ENCODE data around the gene EXOC4.

The EXOC4 gene

DNA sequence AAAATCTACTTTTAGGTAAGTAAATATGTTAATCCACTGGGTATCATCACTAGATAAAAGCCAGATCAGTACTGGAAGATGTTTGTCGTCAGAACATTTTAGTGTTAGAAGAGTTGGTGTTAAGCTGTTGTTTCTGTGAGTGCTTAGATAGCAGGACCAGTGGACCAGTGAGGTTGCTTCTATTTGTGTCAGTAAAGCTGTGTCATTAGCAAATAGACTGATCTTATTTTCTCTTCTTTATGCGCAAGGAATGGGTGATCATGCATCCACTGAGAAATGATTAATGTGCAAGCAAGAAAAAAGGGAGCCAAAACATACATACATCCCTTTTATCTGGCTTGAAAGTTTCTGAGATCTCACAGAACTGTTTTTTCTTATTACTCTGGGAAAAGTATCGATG, 42.6 kb downstream of the EXOC4 start:
- no peaks in the 10 kb centered on the region for H3K9me3 ChIP-seq (ENCODE audit: control insufficient read depth, insufficient read depth, low read length)
- H3K4me1 ChIP-seq (ENCODE audit: control insufficient read depth, low read length) = no peaks in the 10 kb centered on the region
- no peak overlapping the region for H3K27ac ChIP-seq (ENCODE audit: low read depth, low read length)
- H4K20me1 ChIP-seq (ENCODE audit: control insufficient read depth, insufficient read depth, low read depth, low read length) = no peaks in the 10 kb centered on the region
- H3K4me2 ChIP-seq (ENCODE audit: low read length) = no peak overlapping the region
- no peaks in the 10 kb centered on the region for H3K9me2 ChIP-seq (replicated peaks; ENCODE audit: control insufficient read depth, low read length)
- H3K4me3 ChIP-seq (ENCODE audit: low read length) = no peak overlapping the region
- H3K27me3 ChIP-seq (ENCODE audit: control insufficient read depth, low read length) = no peaks in the 10 kb centered on the region
- H3K79me2 ChIP-seq (ENCODE audit: control insufficient read depth, low read length) = peaks cover 11% of the 10 kb centered on the region
- peaks cover 26% of the 10 kb centered on the region for H3K36me3 ChIP-seq (ENCODE audit: control insufficient read depth, low read length)
- TF ChIP-seq, protein P1, sequence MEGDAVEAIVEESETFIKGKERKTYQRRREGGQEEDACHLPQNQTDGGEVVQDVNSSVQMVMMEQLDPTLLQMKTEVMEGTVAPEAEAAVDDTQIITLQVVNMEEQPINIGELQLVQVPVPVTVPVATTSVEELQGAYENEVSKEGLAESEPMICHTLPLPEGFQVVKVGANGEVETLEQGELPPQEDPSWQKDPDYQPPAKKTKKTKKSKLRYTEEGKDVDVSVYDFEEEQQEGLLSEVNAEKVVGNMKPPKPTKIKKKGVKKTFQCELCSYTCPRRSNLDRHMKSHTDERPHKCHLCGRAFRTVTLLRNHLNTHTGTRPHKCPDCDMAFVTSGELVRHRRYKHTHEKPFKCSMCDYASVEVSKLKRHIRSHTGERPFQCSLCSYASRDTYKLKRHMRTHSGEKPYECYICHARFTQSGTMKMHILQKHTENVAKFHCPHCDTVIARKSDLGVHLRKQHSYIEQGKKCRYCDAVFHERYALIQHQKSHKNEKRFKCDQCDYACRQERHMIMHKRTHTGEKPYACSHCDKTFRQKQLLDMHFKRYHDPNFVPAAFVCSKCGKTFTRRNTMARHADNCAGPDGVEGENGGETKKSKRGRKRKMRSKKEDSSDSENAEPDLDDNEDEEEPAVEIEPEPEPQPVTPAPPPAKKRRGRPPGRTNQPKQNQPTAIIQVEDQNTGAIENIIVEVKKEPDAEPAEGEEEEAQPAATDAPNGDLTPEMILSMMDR (IDR thresholded peaks at IDR 0.05; ENCODE audit: low read depth, low read length, poor library complexity, severe bottlenecking) = no peak
- no peak for TF ChIP-seq EZH2phosphoT487 (IDR thresholded peaks at IDR 0.05; ENCODE audit: borderline replicate concordance, low read length)
- H3F3A ChIP-seq (ENCODE audit: control insufficient read depth, insufficient read depth) = no peaks in the 10 kb centered on the region

DNA sequence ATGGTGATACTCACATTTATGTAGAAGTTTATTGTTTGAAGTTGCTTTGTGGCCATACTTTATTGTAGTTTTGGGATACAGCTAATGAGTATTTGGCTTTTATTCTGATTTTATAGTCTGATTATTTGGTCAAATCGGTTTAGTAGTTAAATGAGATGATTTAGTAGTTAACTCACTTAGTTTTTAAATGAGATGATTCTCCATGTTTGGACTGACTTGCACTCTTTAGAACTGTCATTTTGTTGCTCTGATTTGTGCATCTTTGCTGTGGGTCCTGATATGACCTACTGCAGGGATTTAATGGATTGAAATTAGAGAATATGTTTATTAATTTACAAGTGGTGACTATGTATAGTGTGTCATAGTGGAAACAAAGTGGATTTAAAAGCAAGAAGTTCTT, 44.2 kb downstream of the EXOC4 start:
- no peaks in the 10 kb centered on the region for H3F3A ChIP-seq (ENCODE audit: control insufficient read depth, insufficient read depth)
- H3K4me1 ChIP-seq (ENCODE audit: control insufficient read depth, low read length) = no peaks in the 10 kb centered on the region
- no peak overlapping the region for H3K4me2 ChIP-seq (ENCODE audit: low read length)
- TF ChIP-seq, protein P1 (IDR thresholded peaks at IDR 0.05; ENCODE audit: low read depth, low read length, poor library complexity, severe bottlenecking) = no peak
- TF ChIP-seq EZH2phosphoT487 (IDR thresholded peaks at IDR 0.05; ENCODE audit: borderline replicate concordance, low read length) = no peak
- H4K20me1 ChIP-seq (ENCODE audit: control insufficient read depth, insufficient read depth, low read depth, low read length) = no peaks in the 10 kb centered on the region
- no peak overlapping the region for H3K27ac ChIP-seq (ENCODE audit: low read depth, low read length)
- no peak overlapping the region for H3K4me3 ChIP-seq (ENCODE audit: low read length)
- H3K9me2 ChIP-seq (replicated peaks; ENCODE audit: control insufficient read depth, low read length) = no peaks in the 10 kb centered on the region
- H3K36me3 ChIP-seq (ENCODE audit: control insufficient read depth, low read length) = peaks cover 15% of the 10 kb centered on the region
- H3K9me3 ChIP-seq (ENCODE audit: control insufficient read depth, insufficient read depth, low read length) = no peaks in the 10 kb centered on the region
- no peaks in the 10 kb centered on the region for H3K27me3 ChIP-seq (ENCODE audit: control insufficient read depth, low read length)
- peaks cover 11% of the 10 kb centered on the region for H3K79me2 ChIP-seq (ENCODE audit: control insufficient read depth, low read length)

DNA sequence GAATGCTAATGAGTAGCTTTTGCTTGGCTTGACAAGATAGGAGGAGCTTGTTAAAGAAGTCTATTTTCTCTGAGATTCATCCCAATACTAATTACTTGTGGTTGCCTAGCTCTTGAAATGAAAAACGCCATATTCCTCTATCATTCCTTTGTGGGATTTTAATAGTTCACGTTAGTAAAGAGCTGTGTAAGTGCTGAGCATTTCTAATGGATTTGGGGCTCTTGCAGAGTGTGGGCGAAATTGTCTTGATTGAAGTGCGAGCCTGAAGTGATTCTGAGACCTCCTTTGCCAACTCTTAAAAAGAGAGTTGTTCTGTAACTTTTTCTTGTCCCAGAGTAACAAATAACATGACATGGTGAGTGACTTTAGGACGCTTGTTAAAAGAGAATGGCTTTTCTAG, 45.2 kb downstream of the EXOC4 start:
- no peaks in the 10 kb centered on the region for H4K20me1 ChIP-seq (ENCODE audit: control insufficient read depth, insufficient read depth, low read depth, low read length)
- no peaks in the 10 kb centered on the region for H3K4me1 ChIP-seq (ENCODE audit: control insufficient read depth, low read length)
- H3K4me3 ChIP-seq (ENCODE audit: low read length) = no peak overlapping the region
- H3K9me2 ChIP-seq (replicated peaks; ENCODE audit: control insufficient read depth, low read length) = no peaks in the 10 kb centered on the region
- H3K9me3 ChIP-seq (ENCODE audit: control insufficient read depth, insufficient read depth, low read length) = no peaks in the 10 kb centered on the region
- no peaks in the 10 kb centered on the region for H3K27me3 ChIP-seq (ENCODE audit: control insufficient read depth, low read length)
- peaks cover 11% of the 10 kb centered on the region for H3K79me2 ChIP-seq (ENCODE audit: control insufficient read depth, low read length)
- TF ChIP-seq EZH2phosphoT487 (IDR thresholded peaks at IDR 0.05; ENCODE audit: borderline replicate concordance, low read length) = no peak
- TF ChIP-seq, protein P1 (IDR thresholded peaks at IDR 0.05; ENCODE audit: low read depth, low read length, poor library complexity, severe bottlenecking) = no peak
- peaks cover 13% of the 10 kb centered on the region for H3K36me3 ChIP-seq (ENCODE audit: control insufficient read depth, low read length)
- no peak overlapping the region for H3K27ac ChIP-seq (ENCODE audit: low read depth, low read length)
- H3K4me2 ChIP-seq (ENCODE audit: low read length) = no peak overlapping the region
- H3F3A ChIP-seq (ENCODE audit: control insufficient read depth, insufficient read depth) = no peaks in the 10 kb centered on the region

DNA sequence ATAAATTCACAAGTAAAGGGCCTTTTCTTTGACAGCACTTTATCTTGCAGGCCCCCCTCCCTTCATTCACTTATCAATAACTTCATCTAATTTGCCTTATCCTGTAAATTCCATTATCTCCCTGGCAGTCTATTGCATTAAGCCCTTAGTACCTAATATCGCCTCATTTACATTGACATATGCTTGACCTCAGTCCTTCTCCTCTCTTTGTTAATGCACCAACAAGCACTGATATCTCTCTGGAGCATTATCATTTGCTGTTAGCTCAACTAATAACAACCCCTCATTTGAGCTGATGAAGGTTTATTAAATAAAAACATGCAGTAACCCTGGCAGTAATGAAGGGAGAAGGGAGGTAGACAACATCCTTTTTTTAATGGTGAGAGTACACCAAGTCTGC, 46.8 kb downstream of the EXOC4 start:
- Histone ChIP-seq H3K9me3 (ENCODE audit: control insufficient read depth, insufficient read depth, low read length) (no peaks in the 10 kb centered on the region), H3K4me1 (ENCODE audit: control insufficient read depth, low read length) (no peaks in the 10 kb centered on the region), H3K4me2 (ENCODE audit: low read length) (no peak overlapping the region), H4K20me1 (ENCODE audit: control insufficient read depth, insufficient read depth, low read depth, low read length) (no peaks in the 10 kb centered on the region), H3K9me2 (replicated peaks; ENCODE audit: control insufficient read depth, low read length) (no peaks in the 10 kb centered on the region), H3K36me3 (ENCODE audit: control insufficient read depth, low read length) (peaks cover 4% of the 10 kb centered on the region; the same call in 1 of the 2 replicates), H3K27ac (ENCODE audit: low read depth, low read length) (no peak overlapping the region), H3K79me2 (ENCODE audit: control insufficient read depth, low read length) (peaks cover 11% of the 10 kb centered on the region), H3K27me3 (ENCODE audit: control insufficient read depth, low read length) (no peaks in the 10 kb centered on the region), H3K4me3 (ENCODE audit: low read length) (no peak overlapping the region), H3F3A (ENCODE audit: control insufficient read depth, insufficient read depth) (no peaks in the 10 kb centered on the region)
- TF ChIP-seq, protein P1 (IDR thresholded peaks at IDR 0.05; ENCODE audit: low read depth, low read length, poor library complexity, severe bottlenecking) = no peak
- no peak for TF ChIP-seq EZH2phosphoT487 (IDR thresholded peaks at IDR 0.05; ENCODE audit: borderline replicate concordance, low read length)

All from DOHH2 (cell line).